Kidney epithelial cell (primary cell): ENCODE measurements around the gene CALD1. TPM values are rescaled to one million over a fixed set of nuclear protein-coding genes. Genes with fewer than 3 reads are reported as not detected.

Source experiments
- DNase-seq: peaks from one replicate; pipeline ENCODE4 v3.0.0-alpha.2; 2010; ENCODE audit warnings: low read depth
- H3K27me3 ChIP-seq: 2 replicates; pipeline ENCODE4 v1.6.0; 2011; ENCODE audit warnings: low read length; ENCODE audit not compliant: control insufficient read depth, insufficient read depth
- H3K36me3 ChIP-seq: 2 replicates; pipeline ENCODE4 v1.5.1; 2011; ENCODE audit warnings: low read length; ENCODE audit not compliant: control insufficient read depth, insufficient read depth
- H3K4me3 ChIP-seq: 2 replicates; pipeline ENCODE4 v1.5.1; 2011; ENCODE audit warnings: low read depth, mild to moderate bottlenecking, control low read depth, low read length
- total RNA-seq: library from RNA; depleted of rRNA; stranded (reverse); fragments of >200 nt; gene quantifications from 2 replicates; pipeline ENCODE4 v1.2.3, GENCODE V29; 2015
- TF ChIP-seq, protein P1 (sequence below): IDR thresholded peaks from 2 replicates; pipeline ENCODE4 v1.5.1; 2011; ENCODE audit warnings: mild to moderate bottlenecking, moderate library complexity, low read length, control low read depth, inconsistent platforms; ENCODE audit not compliant: insufficient read depth, poor library complexity, severe bottlenecking

CALD1 gene
- total RNA-seq, 1 donor from 2014 or later: 255 TPM

DNA sequence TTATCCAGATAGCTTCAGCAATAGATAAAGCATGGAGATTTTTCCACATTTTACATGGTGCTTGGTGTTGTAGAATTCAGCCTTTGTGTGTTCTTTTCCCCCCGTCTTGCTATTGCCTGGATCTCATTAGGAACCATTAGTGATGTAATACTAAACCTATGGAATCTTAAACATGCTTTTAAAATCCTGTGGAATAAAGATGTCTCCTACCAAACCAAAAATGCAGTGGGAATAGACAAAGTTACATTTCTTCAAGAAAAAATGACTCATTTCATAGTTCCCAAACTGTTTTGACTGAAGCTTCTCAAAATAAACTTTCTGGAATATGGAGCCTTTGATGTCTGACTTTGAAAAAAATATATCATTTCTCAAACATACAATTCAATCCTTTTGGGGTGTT lies 44.0 kb downstream of the CALD1 start:
- Histone ChIP-seq H3K36me3 (no peaks in the 10 kb centered on the region), H3K4me3 (no peak overlapping the region), H3K27me3 (no peaks in the 10 kb centered on the region)
- TF ChIP-seq, protein P1, sequence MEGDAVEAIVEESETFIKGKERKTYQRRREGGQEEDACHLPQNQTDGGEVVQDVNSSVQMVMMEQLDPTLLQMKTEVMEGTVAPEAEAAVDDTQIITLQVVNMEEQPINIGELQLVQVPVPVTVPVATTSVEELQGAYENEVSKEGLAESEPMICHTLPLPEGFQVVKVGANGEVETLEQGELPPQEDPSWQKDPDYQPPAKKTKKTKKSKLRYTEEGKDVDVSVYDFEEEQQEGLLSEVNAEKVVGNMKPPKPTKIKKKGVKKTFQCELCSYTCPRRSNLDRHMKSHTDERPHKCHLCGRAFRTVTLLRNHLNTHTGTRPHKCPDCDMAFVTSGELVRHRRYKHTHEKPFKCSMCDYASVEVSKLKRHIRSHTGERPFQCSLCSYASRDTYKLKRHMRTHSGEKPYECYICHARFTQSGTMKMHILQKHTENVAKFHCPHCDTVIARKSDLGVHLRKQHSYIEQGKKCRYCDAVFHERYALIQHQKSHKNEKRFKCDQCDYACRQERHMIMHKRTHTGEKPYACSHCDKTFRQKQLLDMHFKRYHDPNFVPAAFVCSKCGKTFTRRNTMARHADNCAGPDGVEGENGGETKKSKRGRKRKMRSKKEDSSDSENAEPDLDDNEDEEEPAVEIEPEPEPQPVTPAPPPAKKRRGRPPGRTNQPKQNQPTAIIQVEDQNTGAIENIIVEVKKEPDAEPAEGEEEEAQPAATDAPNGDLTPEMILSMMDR: no peak
- no peak for DNase-seq

- H3K36me3 ChIP-seq: no peaks in the 10 kb centered on the region
- H3K27me3 ChIP-seq: no peaks in the 10 kb centered on the region
- DNase-seq: no peak
- no peak overlapping the region for H3K4me3 ChIP-seq
- TF ChIP-seq, protein P1: no peak
Observed at GRCh38 chr7:134825666-134826065, 46.2 kb downstream of the CALD1 start.

- TF ChIP-seq, protein P1: no peak
- H3K36me3 ChIP-seq: no peaks in the 10 kb centered on the region
- DNase-seq: peak; percentile 34
- no peak overlapping the region for H3K4me3 ChIP-seq
- H3K27me3 ChIP-seq: no peaks in the 10 kb centered on the region
Observed at GRCh38 chr7:134826105-134826504, 46.7 kb downstream of the CALD1 start.

DNA sequence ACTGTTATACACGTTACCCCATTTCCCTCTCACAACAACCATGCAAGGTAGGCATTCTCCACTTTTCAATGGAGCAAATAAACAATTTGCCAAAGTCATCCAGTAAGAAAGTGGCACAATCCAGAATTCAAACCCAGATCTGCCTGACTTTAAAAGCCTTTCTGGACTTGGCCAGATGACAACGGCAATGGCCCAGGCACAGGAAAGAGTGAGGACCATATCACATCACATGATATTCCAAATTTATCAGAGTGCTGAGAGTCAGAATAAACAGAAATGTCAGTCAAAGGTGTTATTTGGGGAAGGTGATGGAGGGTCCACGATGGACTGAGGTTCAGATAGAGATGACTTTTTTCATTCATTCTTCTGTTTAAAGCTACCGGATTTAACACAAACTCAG lies 48.0 kb downstream of the CALD1 start:
- no peaks in the 10 kb centered on the region for H3K27me3 ChIP-seq
- DNase-seq: no peak
- TF ChIP-seq, protein P1: no peak
- no peaks in the 10 kb centered on the region for H3K36me3 ChIP-seq
- H3K4me3 ChIP-seq: no peak overlapping the region

DNA sequence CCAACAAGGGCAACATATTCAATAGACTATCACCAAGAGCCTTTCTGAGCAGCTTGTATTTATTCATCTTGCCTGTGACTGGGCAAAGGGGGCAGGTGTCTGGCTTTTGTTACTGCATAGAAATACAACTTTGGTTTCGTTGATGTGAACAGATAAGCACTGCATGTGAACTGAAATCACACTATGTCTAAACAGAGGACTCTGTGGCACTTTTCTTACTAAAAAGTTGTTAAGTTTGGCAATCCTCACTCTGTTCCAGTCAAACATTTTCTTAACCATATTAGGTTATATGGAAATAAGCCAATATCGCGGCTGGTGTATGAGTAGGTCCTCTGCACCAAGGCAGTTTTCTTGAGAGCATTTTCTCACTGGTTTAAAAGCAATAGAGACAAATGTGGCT lies 48.5 kb downstream of the CALD1 start:
- H3K4me3 ChIP-seq: no peak overlapping the region
- no peak for DNase-seq
- TF ChIP-seq, protein P1: no peak
- H3K36me3 ChIP-seq: no peaks in the 10 kb centered on the region
- H3K27me3 ChIP-seq: no peaks in the 10 kb centered on the region

GRCh38 chr7:134828361-134828760 lies 48.9 kb downstream of the CALD1 start:
- TF ChIP-seq, protein P1: no peak
- Histone ChIP-seq H3K4me3 (no peak overlapping the region), H3K36me3 (no peaks in the 10 kb centered on the region), H3K27me3 (no peaks in the 10 kb centered on the region)
- DNase-seq: no peak
